HepG2 (cell line): ENCODE measurements around the gene C22orf15. TPM values are rescaled to one million over a fixed set of nuclear protein-coding genes. Genes with fewer than 3 reads are reported as not detected.

Experiments used
- CEBPB ChIP-seq: IDR thresholded peaks from 2 replicates; pipeline ENCODE4 v1.6.1; 2011; ENCODE audit warnings: low read depth, low read length, improper control_type of control experiment, borderline replicate concordance
- HMGA1 ChIP-seq: sonication (generic); formaldehyde crosslinking; conservative IDR thresholded peaks from 2 replicates; pipeline ENCODE4 v1.4.0; 2020; ENCODE audit warnings: missing genetic modification reagents
- HNF4G ChIP-seq, 2 experiments: sonication (generic) in 1 of 2; formaldehyde crosslinking in 1 of 2; IDR thresholded peaks; 2 replicates each; pipeline versions ENCODE4 v1.4.0 to v1.6.1; 2011 to 2020; ENCODE audit warnings: borderline replicate concordance in 2 of 2, low read depth in 2 of 2, mild to moderate bottlenecking in 2 of 2, low read length in 1 of 2, missing genetic modification reagents in 1 of 2, moderate library complexity in 1 of 2
- KAT8 ChIP-seq: IDR thresholded peaks from 2 replicates; pipeline ENCODE4 v1.6.1; 2016; ENCODE audit warnings: missing genetic modification reagents, missing compliant biosample characterization
- MEF2D ChIP-seq: sonication (generic); formaldehyde crosslinking; IDR thresholded peaks from 2 replicates; pipeline ENCODE4 v1.5.1; 2020; ENCODE audit warnings: mild to moderate bottlenecking, missing genetic modification reagents
- NFKBIZ ChIP-seq: IDR thresholded peaks from 2 replicates; pipeline ENCODE4 v1.6.1; 2018; ENCODE audit warnings: missing genetic modification reagents, missing compliant biosample characterization
- NR1H2 ChIP-seq: sonication (generic); formaldehyde crosslinking; IDR thresholded peaks from 2 replicates; pipeline ENCODE4 v1.8.1; 2022; ENCODE audit warnings: low read depth, missing genetic modification reagents, borderline replicate concordance
- PAF1 ChIP-seq: IDR thresholded peaks from 2 replicates; pipeline ENCODE4 v1.6.1; 2016; ENCODE audit warnings: missing genetic modification reagents, missing compliant biosample characterization
- RORA ChIP-seq: sonication (generic); formaldehyde crosslinking; IDR thresholded peaks from 2 replicates; pipeline ENCODE4 v1.5.0; 2020; ENCODE audit warnings: mild to moderate bottlenecking, missing genetic modification reagents, moderate library complexity
- XBP1 ChIP-seq: sonication (generic); formaldehyde crosslinking; IDR thresholded peaks from 2 replicates; pipeline ENCODE4 v1.5.0; 2020; ENCODE audit warnings: missing genetic modification reagents
- ZBTB33 ChIP-seq: sonication (generic); formaldehyde crosslinking; IDR thresholded peaks from 2 replicates; pipeline ENCODE4 v1.4.0; 2020; ENCODE audit warnings: missing genetic modification reagents
- ZNF605 ChIP-seq: sonication (generic); formaldehyde crosslinking; IDR thresholded peaks from 2 replicates; pipeline ENCODE4 v1.8.0; 2022; ENCODE audit warnings: mild to moderate bottlenecking, missing genetic modification reagents
- ZNF83 ChIP-seq: sonication (generic); formaldehyde crosslinking; IDR thresholded peaks from 2 replicates; pipeline ENCODE4 v1.4.0; 2020; ENCODE audit warnings: missing genetic modification reagents, mild to moderate bottlenecking, borderline replicate concordance
- polyA plus RNA-seq, 8 experiments: library from polyadenylated mRNA; depleted of rRNA in 3 of 8; stranded (reverse) in 7 of 8; unstranded in 1 of 8; fragments of >200 nt; fragmentation: Illumina TruSeq in 4 of 8; extraction: Trizol in 4 of 8; gene quantifications; 2 replicates each; pipeline versions ENCODE4 v1.2.1 to v1.2.3, GENCODE V29; 2011 to 2016; ENCODE audit warnings: low read depth in 4 of 8, missing spikeins in 1 of 8, mixed read lengths in 1 of 8; ENCODE audit not compliant: insufficient read depth in 1 of 8
- total RNA-seq, 5 experiments: library from RNA; depleted of rRNA; stranded (reverse); fragments of >200 nt; fragmentation: Illumina TruSeq; extraction: Trizol; gene quantifications; 2 replicates each; pipeline ENCODE4 v1.2.3, GENCODE V29; 2016; ENCODE audit warnings: low read depth in 1 of 5
- TF ChIP-seq, protein P1 (sequence below): sonication (generic); formaldehyde crosslinking; IDR thresholded peaks from 2 replicates; pipeline ENCODE4 v1.9.0; 2021; ENCODE audit warnings: missing genetic modification reagents, borderline replicate concordance
- TF ChIP-seq, protein P2 (sequence below): IDR thresholded peaks from 2 replicates; pipeline ENCODE4 v1.6.1; 2016; ENCODE audit warnings: missing compliant biosample characterization, missing genetic modification reagents, borderline replicate concordance
- TF ChIP-seq, protein P3 (sequence below): sonication (generic); formaldehyde crosslinking; IDR thresholded peaks from 2 replicates; pipeline ENCODE4 v1.4.0; 2020; ENCODE audit warnings: mild to moderate bottlenecking, missing genetic modification reagents

C22orf15 gene
- total and polyA plus RNA-seq, 2 of the 13 experiments (the other 11 are each of a cell fraction or from before 2014, with no cell fraction given) = not detected

DNA sequence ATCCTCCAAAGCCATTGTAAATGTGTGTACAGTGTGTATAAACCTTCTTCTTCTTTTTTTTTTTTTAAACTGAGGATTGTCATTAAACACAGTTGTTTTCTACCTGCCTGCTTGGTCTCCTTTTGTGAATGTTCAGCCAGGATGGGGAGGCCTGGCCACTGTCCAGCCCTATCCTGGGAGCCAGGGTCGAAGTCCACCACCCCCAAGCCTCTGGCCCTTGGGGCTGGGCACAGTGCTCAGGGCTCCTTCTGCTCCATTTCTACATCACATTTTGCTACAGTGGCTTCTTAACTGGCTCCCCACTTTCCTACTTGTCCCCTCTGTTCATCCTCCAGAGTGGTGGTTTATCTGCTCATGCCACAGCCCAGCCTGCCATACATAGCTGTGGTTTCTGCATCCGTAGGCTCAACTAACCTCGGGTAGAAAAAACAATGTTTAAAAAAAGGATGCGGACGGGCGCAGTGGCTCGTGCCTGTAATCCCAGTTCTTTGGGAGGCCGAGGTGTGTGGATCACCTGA lies 21.5 kb downstream of the C22orf15 start (continued):
- TF ChIP-seq, protein P1, sequence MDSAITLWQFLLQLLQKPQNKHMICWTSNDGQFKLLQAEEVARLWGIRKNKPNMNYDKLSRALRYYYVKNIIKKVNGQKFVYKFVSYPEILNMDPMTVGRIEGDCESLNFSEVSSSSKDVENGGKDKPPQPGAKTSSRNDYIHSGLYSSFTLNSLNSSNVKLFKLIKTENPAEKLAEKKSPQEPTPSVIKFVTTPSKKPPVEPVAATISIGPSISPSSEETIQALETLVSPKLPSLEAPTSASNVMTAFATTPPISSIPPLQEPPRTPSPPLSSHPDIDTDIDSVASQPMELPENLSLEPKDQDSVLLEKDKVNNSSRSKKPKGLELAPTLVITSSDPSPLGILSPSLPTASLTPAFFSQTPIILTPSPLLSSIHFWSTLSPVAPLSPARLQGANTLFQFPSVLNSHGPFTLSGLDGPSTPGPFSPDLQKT (CRISPR knock-in tag) = no peak
- peak; percentile 85 for TF ChIP-seq HNF4G (IDR thresholded peaks at IDR 0.05; ENCODE audit: borderline replicate concordance, low read depth, low read length)
- TF ChIP-seq HNF4G (CRISPR knock-in tag; IDR thresholded peaks at IDR 0.05; ENCODE audit: borderline replicate concordance, low read depth) = peak; percentile 41; the same call in 1 of the 2 replicates
- TF ChIP-seq ZBTB33 (CRISPR knock-in tag) = no peak
- no peak for TF ChIP-seq PAF1 (CRISPR knock-in tag)
- TF ChIP-seq HMGA1 (CRISPR knock-in tag) = no peak
- TF ChIP-seq KAT8 = no peak
- TF ChIP-seq, protein P2, sequence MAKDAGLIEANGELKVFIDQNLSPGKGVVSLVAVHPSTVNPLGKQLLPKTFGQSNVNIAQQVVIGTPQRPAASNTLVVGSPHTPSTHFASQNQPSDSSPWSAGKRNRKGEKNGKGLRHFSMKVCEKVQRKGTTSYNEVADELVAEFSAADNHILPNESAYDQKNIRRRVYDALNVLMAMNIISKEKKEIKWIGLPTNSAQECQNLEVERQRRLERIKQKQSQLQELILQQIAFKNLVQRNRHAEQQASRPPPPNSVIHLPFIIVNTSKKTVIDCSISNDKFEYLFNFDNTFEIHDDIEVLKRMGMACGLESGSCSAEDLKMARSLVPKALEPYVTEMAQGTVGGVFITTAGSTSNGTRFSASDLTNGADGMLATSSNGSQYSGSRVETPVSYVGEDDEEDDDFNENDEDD (CRISPR knock-in tag) = no peak
- TF ChIP-seq RORA (CRISPR knock-in tag) = peak; percentile 63; the same call in 1 of the 2 replicates
- no peak for TF ChIP-seq NR1H2
- TF ChIP-seq ZNF605 (CRISPR knock-in tag) = no peak; the same call in 1 of the 2 replicates
- TF ChIP-seq ZNF83 (CRISPR knock-in tag) = no peak
- TF ChIP-seq, protein P3, sequence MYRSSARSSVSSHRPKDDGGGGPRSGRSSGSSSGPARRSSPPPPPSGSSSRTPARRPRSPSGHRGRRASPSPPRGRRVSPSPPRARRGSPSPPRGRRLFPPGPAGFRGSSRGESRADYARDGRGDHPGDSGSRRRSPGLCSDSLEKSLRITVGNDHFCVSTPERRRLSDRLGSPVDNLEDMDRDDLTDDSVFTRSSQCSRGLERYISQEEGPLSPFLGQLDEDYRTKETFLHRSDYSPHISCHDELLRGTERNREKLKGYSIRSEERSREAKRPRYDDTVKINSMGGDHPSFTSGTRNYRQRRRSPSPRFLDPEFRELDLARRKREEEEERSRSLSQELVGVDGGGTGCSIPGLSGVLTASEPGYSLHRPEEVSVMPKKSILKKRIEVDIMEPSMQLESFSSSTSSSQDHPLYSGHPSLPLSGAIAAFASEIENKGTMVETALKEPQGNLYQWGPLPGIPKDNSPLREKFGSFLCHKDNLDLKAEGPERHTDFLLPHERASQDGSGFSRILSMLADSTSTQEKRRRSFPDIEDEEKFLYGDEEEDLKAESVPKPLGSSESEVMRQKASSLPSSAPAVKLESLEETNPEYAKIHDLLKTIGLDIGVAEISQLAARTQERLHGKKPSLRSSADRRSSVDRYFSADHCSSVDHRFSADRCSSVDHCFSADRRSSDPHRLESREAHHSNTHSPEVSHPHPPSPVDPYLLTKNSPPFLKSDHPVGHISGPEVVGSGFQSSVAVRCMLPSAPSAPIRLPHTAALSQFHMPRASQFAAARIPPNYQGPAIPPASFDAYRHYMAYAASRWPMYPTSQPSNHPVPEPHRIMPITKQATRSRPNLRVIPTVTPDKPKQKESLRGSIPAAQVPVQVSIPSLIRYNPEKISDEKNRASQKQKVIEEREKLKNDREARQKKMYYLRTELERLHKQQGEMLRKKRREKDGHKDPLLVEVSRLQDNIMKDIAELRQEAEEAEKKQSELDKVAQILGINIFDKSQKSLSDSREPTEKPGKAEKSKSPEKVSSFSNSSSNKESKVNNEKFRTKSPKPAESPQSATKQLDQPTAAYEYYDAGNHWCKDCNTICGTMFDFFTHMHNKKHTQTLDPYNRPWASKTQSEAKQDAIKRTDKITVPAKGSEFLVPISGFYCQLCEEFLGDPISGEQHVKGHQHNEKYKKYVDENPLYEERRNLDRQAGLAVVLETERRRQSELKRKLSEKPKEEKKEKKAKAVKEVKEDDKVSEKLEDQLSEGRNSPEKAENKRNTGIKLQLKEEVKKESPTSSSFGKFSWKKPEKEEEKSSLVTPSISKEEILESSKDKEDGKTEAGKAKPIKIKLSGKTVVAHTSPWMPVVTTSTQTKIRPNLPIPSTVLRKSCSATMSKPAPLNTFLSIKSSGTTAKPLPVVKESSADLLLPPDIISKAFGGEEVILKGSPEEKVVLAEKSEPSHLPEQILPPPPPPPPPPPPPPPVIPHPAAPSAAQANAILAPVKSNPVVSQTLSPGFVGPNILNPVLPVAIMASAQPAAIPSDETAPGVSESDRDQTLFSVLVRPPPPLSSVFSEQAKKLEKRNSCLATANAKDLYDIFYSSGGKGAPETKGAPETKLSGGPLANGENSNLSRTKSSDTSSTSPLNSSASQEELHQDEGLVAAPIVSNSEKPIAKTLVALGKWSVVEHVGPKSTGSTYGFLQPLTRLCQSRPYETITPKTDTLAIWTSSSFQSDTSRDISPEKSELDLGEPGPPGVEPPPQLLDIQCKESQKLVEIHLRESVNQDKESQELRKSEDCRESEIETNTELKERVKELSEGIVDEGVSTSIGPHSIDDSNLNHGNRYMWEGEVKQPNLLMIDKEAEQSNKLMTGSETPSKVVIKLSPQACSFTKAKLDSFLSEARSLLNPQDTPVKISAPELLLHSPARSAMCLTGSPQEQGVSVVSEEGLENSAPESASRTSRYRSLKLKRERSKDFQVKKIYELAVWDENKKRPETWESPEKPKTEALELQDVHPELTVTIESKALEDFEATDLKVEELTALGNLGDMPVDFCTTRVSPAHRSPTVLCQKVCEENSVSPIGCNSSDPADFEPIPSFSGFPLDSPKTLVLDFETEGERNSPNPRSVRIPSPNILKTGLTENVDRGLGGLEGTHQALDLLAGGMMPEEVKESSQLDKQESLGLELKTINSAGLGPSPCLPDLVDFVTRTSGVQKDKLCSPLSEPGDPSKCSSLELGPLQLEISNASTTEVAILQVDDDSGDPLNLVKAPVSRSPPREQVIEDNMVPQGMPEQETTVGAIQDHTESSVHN = no peak
- no peak for TF ChIP-seq XBP1 (CRISPR knock-in tag)
- no peak for TF ChIP-seq NFKBIZ (CRISPR knock-in tag)
- no peak for TF ChIP-seq CEBPB
- TF ChIP-seq MEF2D (CRISPR knock-in tag) = no peak
